Coronary artery (tissue), 2 donors: ENCODE results near the gene FEM1C.

Source experiments
- DNase-seq: peaks from one replicate; pipeline ENCODE4 v3.0.0-alpha.2; 2017; ENCODE audit warnings: low spot score
- H3K27ac ChIP-seq, 2 donors: fragments of 200-600 bp; sonication (generic); one replicate each; pipeline ENCODE4 v1.5.1; 2016 to 2019
- H3K4me3 ChIP-seq: fragments of 200-600 bp; sonication (generic); 2 replicates; pipeline ENCODE4 v1.5.1; 2016; ENCODE audit warnings: mild to moderate bottlenecking, moderate library complexity
- TF ChIP-seq, protein P1 (sequence below): fragments of 200-600 bp; sonication (generic); IDR thresholded peaks from one replicate; pipeline ENCODE4 v1.5.1; 2019; ENCODE audit warnings: antibody characterized with exemption

The FEM1C gene

DNA sequence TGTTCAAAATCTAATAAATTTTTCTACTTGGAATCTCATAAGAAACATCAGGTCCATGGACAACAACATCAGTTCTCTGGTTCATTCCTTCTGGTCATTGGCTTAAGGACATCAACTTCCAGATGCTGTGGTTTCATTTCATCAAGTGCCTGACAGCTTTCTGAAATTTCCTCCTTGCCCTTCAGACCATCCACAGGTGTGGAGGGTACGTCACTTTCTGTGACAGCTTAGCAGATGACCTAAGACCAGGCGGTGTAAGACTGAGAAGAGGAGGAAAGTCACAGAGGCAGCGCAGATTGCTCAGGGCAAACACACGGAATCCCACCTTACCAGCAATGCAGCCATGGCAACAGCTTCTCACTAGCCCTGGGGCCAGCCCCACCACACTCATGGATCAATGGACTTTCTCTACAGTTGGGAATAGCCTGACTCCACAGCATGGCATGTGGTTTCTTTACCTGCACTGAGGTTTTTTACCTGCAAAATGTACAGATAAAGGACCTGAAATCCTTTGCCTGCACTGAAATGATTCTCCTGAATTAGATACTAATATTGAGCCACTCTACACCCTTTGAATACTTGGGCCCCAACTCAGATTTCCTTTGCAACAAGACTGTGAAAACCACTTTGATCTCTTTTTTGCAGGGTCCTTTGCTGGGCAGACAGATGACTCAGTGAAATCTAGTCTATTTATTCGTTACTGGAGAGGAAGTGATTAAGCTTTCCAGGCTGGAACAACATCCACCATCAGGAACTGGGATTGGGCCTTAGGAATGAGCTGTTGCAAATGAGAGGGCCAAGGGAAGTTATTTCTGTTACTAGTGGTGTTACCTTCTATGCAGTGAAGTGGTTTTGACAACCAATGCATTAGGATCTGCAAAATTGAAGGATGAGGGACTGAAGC lies 30.8 kb upstream of the FEM1C start:
- Histone ChIP-seq H3K4me3 (no peak overlapping the region), H3K27ac (no peak overlapping the region)
- DNase-seq, result no peak
- TF ChIP-seq, protein P1, sequence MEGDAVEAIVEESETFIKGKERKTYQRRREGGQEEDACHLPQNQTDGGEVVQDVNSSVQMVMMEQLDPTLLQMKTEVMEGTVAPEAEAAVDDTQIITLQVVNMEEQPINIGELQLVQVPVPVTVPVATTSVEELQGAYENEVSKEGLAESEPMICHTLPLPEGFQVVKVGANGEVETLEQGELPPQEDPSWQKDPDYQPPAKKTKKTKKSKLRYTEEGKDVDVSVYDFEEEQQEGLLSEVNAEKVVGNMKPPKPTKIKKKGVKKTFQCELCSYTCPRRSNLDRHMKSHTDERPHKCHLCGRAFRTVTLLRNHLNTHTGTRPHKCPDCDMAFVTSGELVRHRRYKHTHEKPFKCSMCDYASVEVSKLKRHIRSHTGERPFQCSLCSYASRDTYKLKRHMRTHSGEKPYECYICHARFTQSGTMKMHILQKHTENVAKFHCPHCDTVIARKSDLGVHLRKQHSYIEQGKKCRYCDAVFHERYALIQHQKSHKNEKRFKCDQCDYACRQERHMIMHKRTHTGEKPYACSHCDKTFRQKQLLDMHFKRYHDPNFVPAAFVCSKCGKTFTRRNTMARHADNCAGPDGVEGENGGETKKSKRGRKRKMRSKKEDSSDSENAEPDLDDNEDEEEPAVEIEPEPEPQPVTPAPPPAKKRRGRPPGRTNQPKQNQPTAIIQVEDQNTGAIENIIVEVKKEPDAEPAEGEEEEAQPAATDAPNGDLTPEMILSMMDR, result no peak

- Histone ChIP-seq H3K4me3 (no peak overlapping the region), H3K27ac (no peak overlapping the region)
- TF ChIP-seq, protein P1, result no peak
- DNase-seq, result no peak
These were observed 28.6 kb upstream of the FEM1C start for GRCh38 chr5:115573133-115573532.

- H3K4me3 ChIP-seq, result no peak overlapping the region
- no peak overlapping the region for H3K27ac ChIP-seq
- no peak for DNase-seq
- TF ChIP-seq, protein P1, result no peak
These were observed 26.9 kb upstream of the FEM1C start for GRCh38 chr5:115571441-115571878.

- H3K4me3 ChIP-seq, result no peak overlapping the region
- TF ChIP-seq, protein P1, result no peak
- DNase-seq, result no peak
- H3K27ac ChIP-seq, result no peak overlapping the region
These were observed 24.1 kb upstream of the FEM1C start for GRCh38 chr5:115568668-115569067.

DNA sequence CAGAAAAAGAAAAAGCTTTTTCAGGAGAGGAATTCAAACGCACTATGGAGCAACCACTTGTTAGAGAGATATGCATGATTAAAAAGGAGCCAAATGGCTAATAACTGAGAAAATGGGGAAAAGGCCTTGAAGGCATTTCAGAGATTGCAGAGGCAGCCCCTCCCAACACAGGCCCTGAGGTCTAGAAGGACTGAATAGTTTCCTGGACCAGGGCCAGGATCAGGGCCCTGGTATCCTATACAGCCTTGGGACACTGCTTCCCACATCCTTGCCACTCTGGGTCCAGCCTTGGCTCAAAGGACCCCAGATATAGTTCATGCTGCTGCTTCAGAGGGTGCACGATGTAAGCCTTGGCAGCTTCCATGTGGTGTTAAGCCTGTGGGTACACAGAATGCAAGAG lies 20.7 kb upstream of the FEM1C start:
- TF ChIP-seq, protein P1, result no peak
- Histone ChIP-seq H3K4me3 (no peak overlapping the region), H3K27ac (no peak overlapping the region)
- no peak for DNase-seq

GRCh38 chr5:115561176-115561575 lies 16.6 kb upstream of the FEM1C start:
- no peak overlapping the region for H3K4me3 ChIP-seq
- TF ChIP-seq, protein P1, result no peak
- H3K27ac ChIP-seq, result no peak overlapping the region
- no peak for DNase-seq

DNA sequence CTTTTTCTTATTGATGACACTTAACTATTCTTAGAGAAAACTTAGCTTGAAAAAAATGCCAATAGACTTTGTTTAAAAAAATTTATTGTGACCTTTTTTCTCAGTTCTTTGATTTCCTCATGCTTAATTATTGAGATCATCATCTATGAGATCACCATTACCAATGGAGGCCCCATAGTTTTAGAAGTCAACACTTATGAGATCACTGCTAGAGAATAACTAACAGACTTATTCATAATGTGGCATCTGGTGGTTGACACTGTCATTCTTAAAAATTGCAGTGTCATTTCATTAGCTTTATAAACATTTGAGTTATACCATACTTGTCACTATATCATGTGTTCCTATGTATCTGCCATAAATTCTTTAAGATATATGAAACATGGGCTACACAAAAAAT lies 14.9 kb upstream of the FEM1C start:
- no peak for DNase-seq
- no peak overlapping the region for H3K4me3 ChIP-seq
- TF ChIP-seq, protein P1, result no peak
- H3K27ac ChIP-seq, result no peak overlapping the region
